ENCODE results near the gene ACO2. TPM values are rescaled to one million over a fixed set of nuclear protein-coding genes. Genes with fewer than 3 reads are reported as not detected.

ACO2 gene
- total and polyA plus RNA-seq, 10 of the 15 experiments (the other 5 are each of a cell fraction or from before 2014, with no cell fraction given), result 21.4 to 214 (median 88.5) TPM

DNA sequence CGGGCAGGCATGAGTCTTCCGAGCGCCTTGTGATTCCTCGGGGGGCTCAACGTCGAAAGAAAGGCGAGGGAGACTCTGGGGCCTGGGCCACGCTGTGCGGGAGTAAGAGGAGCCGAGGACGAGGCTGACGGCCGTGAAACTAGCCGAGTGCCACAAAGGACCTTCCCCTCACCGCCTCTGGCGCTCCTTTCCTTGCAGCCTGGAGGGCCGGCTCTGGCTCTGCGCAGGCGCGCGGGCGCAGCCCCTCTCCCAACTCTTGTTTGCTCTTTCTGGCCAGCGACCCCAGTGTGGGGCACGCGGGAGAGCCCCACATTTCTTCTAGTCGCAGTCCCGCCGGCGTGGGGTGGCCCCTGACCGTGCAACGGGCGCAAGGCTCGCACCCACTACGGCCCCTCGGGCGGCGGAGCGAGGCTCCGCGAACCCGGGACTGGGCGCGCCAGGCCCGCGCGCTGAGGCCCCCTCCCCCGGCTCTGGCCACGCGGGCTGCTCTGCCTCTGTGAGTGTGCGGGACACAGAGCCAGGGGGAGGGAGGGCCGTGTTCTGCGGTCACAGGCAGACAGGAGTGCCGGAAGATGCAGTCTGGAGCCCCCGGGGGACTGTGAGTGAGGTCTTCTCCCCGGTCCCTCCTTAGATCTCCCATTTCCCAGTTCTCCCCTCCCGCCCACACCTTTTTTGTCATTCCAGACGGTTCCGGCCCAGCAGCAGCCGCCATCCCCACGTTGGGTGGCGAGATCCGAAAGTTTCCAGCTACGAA is 21.3 kb upstream of the ACO2 start:
- Histone ChIP-seq H3K9ac (ENCODE audit: control insufficient read depth, insufficient read depth, low read length) (peak overlapping the region; percentile 88), H3K79me2 (ENCODE audit: control insufficient read depth, insufficient read depth, low read length) (peaks cover 52% of the 10 kb centered on the region), H3K27ac (ENCODE audit: control insufficient read depth, insufficient read depth) (peak overlapping the region; percentile 88), H3K9me3 (replicated peaks; ENCODE audit: control insufficient read depth, insufficient read depth, low read length) (no peaks in the 10 kb centered on the region), H3K4me3 (peak overlapping the region; percentile 86), H4K20me1 (ENCODE audit: control insufficient read depth, insufficient read depth) (no peaks in the 10 kb centered on the region), H3K27me3 (replicated peaks in 1 of 2; ENCODE audit: control insufficient read depth in 2 of 2, insufficient read depth in 2 of 2, low read length in 1 of 2) (no peaks in the 10 kb centered on the region), H2AFZ (ENCODE audit: control insufficient read depth, low read depth, low read length) (peak overlapping the region; percentile 70), H3K4me1 (ENCODE audit: control insufficient read depth, insufficient read depth, low read length) (0 out of 2 replicates have a peak, but pooled peaks cover 4% of the 10 kb centered on the region), H3K4me2 (ENCODE audit: control insufficient read depth, insufficient read depth) (peak overlapping the region; percentile 48), H3K36me3 (ENCODE audit: control insufficient read depth in 2 of 2, insufficient read depth in 2 of 2, low read length in 1 of 2) (peaks cover 0 to 5% of the 10 kb centered on the region in 2 experiments; a peak in 1 of 4 replicates)
- ChIA-PET POLR2A (interaction anchor here (0.6 to 6.3 kb wide), 23 partner anchors 10 to 994 kb away, joined by 3 to 122 read pairs (median 7); partner anchors contain the start of genes ACO2, DESI1, PHF5A and PMM1), CTCF (interaction anchor here (0.6 to 2.4 kb wide), 11 partner anchors 21 to 96 kb away, joined by 3 to 9 read pairs (median 4); partner anchors contain the start of genes ACO2, PHF5A and POLR3H), SMC1A (ENCODE audit: uncharacterized antibody, unreplicated experiment) (interaction anchor here (1.3 to 3.8 kb wide), 9 partner anchors 21 to 171 kb away, joined by 3 to 18 read pairs (median 12); partner anchors contain the start of genes ACO2 and PHF5A), RAD21 (ENCODE audit: unreplicated experiment) (interaction anchor here (0.7 to 2.6 kb wide), 16 partner anchors 21 to 414 kb away, joined by 3 to 22 read pairs (median 6); partner anchors contain the start of genes ACO2, PHF5A and TEF)
- intact Hi-C loops (cut with micrococcal nuclease; ENCODE audit: unreplicated experiment), result loop anchor here (1.0 to 5.0 kb wide), 3 partner anchors 22 to 55 kb away; partner anchors contain the start of gene ACO2
- no TSS peak for BruUV-seq (replicated peaks)
- DNase-seq (ENCODE audit: low read depth, low spot score) (no peak), ATAC-seq (peak; percentile 44), FAIRE-seq (no peak)
- WGBS (ENCODE audit: insufficient coverage, insufficient replicate concordance, low lambda C conversion rate, missing lambda C conversion rate), result under 1% methylated on average over 61 of the region's 63 CpGs
- in situ Hi-C loops (cut with MboI), result no loop called here
- no peak for TF ChIP-seq SMAD5 (IDR thresholded peaks at IDR 0.05; ENCODE audit: low read depth)
- peak; percentile 37; the same call in 1 of the 2 replicates for TF ChIP-seq POLR2A (IDR thresholded peaks at IDR 0.05; ENCODE audit: low read depth, low read length)
- TF ChIP-seq NR2C1 (IDR thresholded peaks at IDR 0.05), result no peak
- no peak for TF ChIP-seq CREM (IDR thresholded peaks at IDR 0.05; ENCODE audit: low read depth)
- TF ChIP-seq EED (IDR thresholded peaks at IDR 0.05; ENCODE audit: low read depth), result no peak
- TF ChIP-seq JUND (IDR thresholded peaks at IDR 0.05; ENCODE audit: low read depth, low read length), result no peak
- no peak for TF ChIP-seq TARDBP (IDR thresholded peaks at IDR 0.05; ENCODE audit: borderline replicate concordance)
- TF ChIP-seq TBL1XR1 (IDR thresholded peaks at IDR 0.05; ENCODE audit: low read depth, low read length), result no peak
- TF ChIP-seq NFIC (IDR thresholded peaks at IDR 0.05; ENCODE audit: low read depth, low read length), result no peak
- TF ChIP-seq BHLHE40 (IDR thresholded peaks at IDR 0.05; ENCODE audit: borderline replicate concordance in 1 of 2, low read depth in 2 of 2, low read length in 1 of 2), result peak in 1 of 2 experiments; percentile 32; a peak in 1 of 4 replicates
- TF ChIP-seq NRF1 (conservative IDR thresholded peaks at IDR 0.05; ENCODE audit: low read depth, low read length), result peak; percentile 65
- TF ChIP-seq, protein P1, sequence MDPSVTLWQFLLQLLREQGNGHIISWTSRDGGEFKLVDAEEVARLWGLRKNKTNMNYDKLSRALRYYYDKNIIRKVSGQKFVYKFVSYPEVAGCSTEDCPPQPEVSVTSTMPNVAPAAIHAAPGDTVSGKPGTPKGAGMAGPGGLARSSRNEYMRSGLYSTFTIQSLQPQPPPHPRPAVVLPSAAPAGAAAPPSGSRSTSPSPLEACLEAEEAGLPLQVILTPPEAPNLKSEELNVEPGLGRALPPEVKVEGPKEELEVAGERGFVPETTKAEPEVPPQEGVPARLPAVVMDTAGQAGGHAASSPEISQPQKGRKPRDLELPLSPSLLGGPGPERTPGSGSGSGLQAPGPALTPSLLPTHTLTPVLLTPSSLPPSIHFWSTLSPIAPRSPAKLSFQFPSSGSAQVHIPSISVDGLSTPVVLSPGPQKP (IDR thresholded peaks at IDR 0.05; ENCODE audit: low read depth, low read length), result no peak
- TF ChIP-seq, protein P2, sequence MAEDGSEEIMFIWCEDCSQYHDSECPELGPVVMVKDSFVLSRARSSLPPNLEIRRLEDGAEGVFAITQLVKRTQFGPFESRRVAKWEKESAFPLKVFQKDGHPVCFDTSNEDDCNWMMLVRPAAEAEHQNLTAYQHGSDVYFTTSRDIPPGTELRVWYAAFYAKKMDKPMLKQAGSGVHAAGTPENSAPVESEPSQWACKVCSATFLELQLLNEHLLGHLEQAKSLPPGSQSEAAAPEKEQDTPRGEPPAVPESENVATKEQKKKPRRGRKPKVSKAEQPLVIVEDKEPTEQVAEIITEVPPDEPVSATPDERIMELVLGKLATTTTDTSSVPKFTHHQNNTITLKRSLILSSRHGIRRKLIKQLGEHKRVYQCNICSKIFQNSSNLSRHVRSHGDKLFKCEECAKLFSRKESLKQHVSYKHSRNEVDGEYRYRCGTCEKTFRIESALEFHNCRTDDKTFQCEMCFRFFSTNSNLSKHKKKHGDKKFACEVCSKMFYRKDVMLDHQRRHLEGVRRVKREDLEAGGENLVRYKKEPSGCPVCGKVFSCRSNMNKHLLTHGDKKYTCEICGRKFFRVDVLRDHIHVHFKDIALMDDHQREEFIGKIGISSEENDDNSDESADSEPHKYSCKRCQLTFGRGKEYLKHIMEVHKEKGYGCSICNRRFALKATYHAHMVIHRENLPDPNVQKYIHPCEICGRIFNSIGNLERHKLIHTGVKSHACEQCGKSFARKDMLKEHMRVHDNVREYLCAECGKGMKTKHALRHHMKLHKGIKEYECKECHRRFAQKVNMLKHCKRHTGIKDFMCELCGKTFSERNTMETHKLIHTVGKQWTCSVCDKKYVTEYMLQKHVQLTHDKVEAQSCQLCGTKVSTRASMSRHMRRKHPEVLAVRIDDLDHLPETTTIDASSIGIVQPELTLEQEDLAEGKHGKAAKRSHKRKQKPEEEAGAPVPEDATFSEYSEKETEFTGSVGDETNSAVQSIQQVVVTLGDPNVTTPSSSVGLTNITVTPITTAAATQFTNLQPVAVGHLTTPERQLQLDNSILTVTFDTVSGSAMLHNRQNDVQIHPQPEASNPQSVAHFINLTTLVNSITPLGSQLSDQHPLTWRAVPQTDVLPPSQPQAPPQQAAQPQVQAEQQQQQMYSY (CRISPR knock-in tag; IDR thresholded peaks at IDR 0.05), result no peak
- TF ChIP-seq, protein P3, sequence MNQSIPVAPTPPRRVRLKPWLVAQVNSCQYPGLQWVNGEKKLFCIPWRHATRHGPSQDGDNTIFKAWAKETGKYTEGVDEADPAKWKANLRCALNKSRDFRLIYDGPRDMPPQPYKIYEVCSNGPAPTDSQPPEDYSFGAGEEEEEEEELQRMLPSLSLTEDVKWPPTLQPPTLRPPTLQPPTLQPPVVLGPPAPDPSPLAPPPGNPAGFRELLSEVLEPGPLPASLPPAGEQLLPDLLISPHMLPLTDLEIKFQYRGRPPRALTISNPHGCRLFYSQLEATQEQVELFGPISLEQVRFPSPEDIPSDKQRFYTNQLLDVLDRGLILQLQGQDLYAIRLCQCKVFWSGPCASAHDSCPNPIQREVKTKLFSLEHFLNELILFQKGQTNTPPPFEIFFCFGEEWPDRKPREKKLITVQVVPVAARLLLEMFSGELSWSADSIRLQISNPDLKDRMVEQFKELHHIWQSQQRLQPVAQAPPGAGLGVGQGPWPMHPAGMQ (IDR thresholded peaks at IDR 0.05; ENCODE audit: borderline replicate concordance), result no peak
- TF ChIP-seq EZH2 (IDR thresholded peaks at IDR 0.05; ENCODE audit: borderline replicate concordance, control insufficient read depth, low read depth, low read length), result no peak
- TF ChIP-seq, protein P4, sequence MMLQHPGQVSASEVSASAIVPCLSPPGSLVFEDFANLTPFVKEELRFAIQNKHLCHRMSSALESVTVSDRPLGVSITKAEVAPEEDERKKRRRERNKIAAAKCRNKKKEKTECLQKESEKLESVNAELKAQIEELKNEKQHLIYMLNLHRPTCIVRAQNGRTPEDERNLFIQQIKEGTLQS (IDR thresholded peaks at IDR 0.05; ENCODE audit: borderline replicate concordance, extremely low read depth, low read depth, low read length), result no peak
- TF ChIP-seq BACH1 (IDR thresholded peaks at IDR 0.05; ENCODE audit: borderline replicate concordance), result peak; percentile 46; the same call in 1 of the 2 replicates

All from GM12878 (cell line).